ENCODE data around the gene VPS26B.
"Not testable (repeated sequence)": the region's sequence is repeated elsewhere in the genome, so short reads cannot be mapped to it uniquely, and the experiment has no call there.

The VPS26B gene

GRCh38 chr11:134254433-134255183, 30.1 kb downstream of the VPS26B start:
- TF ChIP-seq CTCF (conservative IDR thresholded peaks at IDR 0.05; ENCODE audit: low read depth, low read length): no peak
- DNase-seq (ENCODE audit: low read depth): no peak
- peak overlapping the region; percentile 86 for H3K4me3 ChIP-seq (ENCODE audit: low read depth, low read length)

GRCh38 chr11:134255184-134255561, 30.7 kb downstream of the VPS26B start:
- DNase-seq (ENCODE audit: low read depth); H3K4me3 ChIP-seq (ENCODE audit: low read depth, low read length): not testable (repeated sequence)

GRCh38 chr11:134257101-134257500, 32.6 kb downstream of the VPS26B start:
- TF ChIP-seq CTCF (conservative IDR thresholded peaks at IDR 0.05; ENCODE audit: low read depth, low read length): no peak

GRCh38 chr11:134258577-134258976, 34.1 kb downstream of the VPS26B start:
- no peak for TF ChIP-seq CTCF (conservative IDR thresholded peaks at IDR 0.05; ENCODE audit: low read depth, low read length)
- no peak for DNase-seq (ENCODE audit: low read depth)
- no peak overlapping the region for H3K4me3 ChIP-seq (ENCODE audit: low read depth, low read length)

More at GRCh38 chr11:134257101-134257500, 32.6 kb downstream of the VPS26B start:
- no peak overlapping the region for H3K4me3 ChIP-seq (ENCODE audit: low read depth, low read length)
- no peak for DNase-seq (ENCODE audit: low read depth)

- TF ChIP-seq CTCF (conservative IDR thresholded peaks at IDR 0.05; ENCODE audit: low read depth, low read length): no peak
- DNase-seq (ENCODE audit: low read depth): no peak
- H3K4me3 ChIP-seq (ENCODE audit: low read depth, low read length): no peak overlapping the region
Observed at GRCh38 chr11:134260503-134260902, 36.0 kb downstream of the VPS26B start.

- no peak overlapping the region for H3K4me3 ChIP-seq (ENCODE audit: low read depth, low read length)
- TF ChIP-seq CTCF (conservative IDR thresholded peaks at IDR 0.05; ENCODE audit: low read depth, low read length): no peak
- no peak for DNase-seq (ENCODE audit: low read depth)
Observed at GRCh38 chr11:134260983-134261382, 36.5 kb downstream of the VPS26B start.

GRCh38 chr11:134261626-134262488, 37.4 kb downstream of the VPS26B start:
- no peak overlapping the region for H3K4me3 ChIP-seq (ENCODE audit: low read depth, low read length)
- TF ChIP-seq CTCF (conservative IDR thresholded peaks at IDR 0.05; ENCODE audit: low read depth, low read length): peak; percentile 73
- peak; percentile 45 for DNase-seq (ENCODE audit: low read depth)

Data from choroid plexus epithelial cell (primary cell).